ENCODE data around the gene PDE6B. TPM values are rescaled to one million over a fixed set of nuclear protein-coding genes. Genes with fewer than 3 reads are reported as not detected.

Gene PDE6B
- total and polyA plus RNA-seq, 2 donors (not counting 1 experiment from before 2014, with no cell fraction given), result 2.1 TPM; not detected in 1

GRCh38 chr4:679629-680028 lies 54.3 kb downstream of the PDE6B start:
- no peak overlapping the region for H3K4me3 ChIP-seq (replicated peaks in 1 of 4; ENCODE audit: control extremely low read depth in 1 of 4, insufficient read depth in 1 of 4, low read depth in 3 of 4, low read length in 4 of 4)
- TF ChIP-seq EZH2 (IDR thresholded peaks at IDR 0.05; ENCODE audit: low read length, missing control alignments) (no peak), CTCF (conservative IDR thresholded peaks at IDR 0.05 in 1 of 2, IDR thresholded peaks at IDR 0.05 in 1 of 2; ENCODE audit: low read depth in 1 of 2, low read length in 2 of 2) (no peak)

GRCh38 chr4:680091-680490 lies 54.7 kb downstream of the PDE6B start:
- Histone ChIP-seq H3K27me3 (ENCODE audit: control insufficient read depth, insufficient read depth, low read length) (no peaks in the 10 kb centered on the region), H3K4me1 (ENCODE audit: control insufficient read depth, extremely low read depth, insufficient read depth, low read length) (no peaks in the 10 kb centered on the region), H3K4me2 (ENCODE audit: extremely low read depth, insufficient read depth, low read length) (no peak overlapping the region), H3K36me3 (ENCODE audit: control insufficient read depth, insufficient read depth, low read length) (peaks cover 2% of the 10 kb centered on the region), H2AFZ (ENCODE audit: low read length) (no peak overlapping the region), H3K27ac (ENCODE audit: insufficient read depth, low read length) (no peak overlapping the region), H3K9ac (ENCODE audit: insufficient read depth, low read length) (peak overlapping the region; percentile 16), H3K4me3 (replicated peaks in 1 of 4; ENCODE audit: control extremely low read depth in 1 of 4, insufficient read depth in 1 of 4, low read depth in 3 of 4, low read length in 4 of 4) (no peak overlapping the region), H3K9me3 (ENCODE audit: control insufficient read depth, insufficient read depth, low read depth, low read length) (no peaks in the 10 kb centered on the region), H4K20me1 (ENCODE audit: control insufficient read depth, extremely low read depth, insufficient read depth, low read length) (no peaks in the 10 kb centered on the region), H3K79me2 (ENCODE audit: control insufficient read depth, insufficient read depth, low read length) (peaks cover 3% of the 10 kb centered on the region)
- TF ChIP-seq EZH2 (IDR thresholded peaks at IDR 0.05; ENCODE audit: low read length, missing control alignments) (no peak), CTCF (conservative IDR thresholded peaks at IDR 0.05 in 1 of 2, IDR thresholded peaks at IDR 0.05 in 1 of 2; ENCODE audit: low read depth in 1 of 2, low read length in 2 of 2) (no peak)
- DNase-seq (ENCODE audit: low read depth in 2 of 2), result no peak

More at GRCh38 chr4:679629-680028, 54.3 kb downstream of the PDE6B start:
- Histone ChIP-seq H3K4me1 (ENCODE audit: control insufficient read depth, extremely low read depth, insufficient read depth, low read length) (no peaks in the 10 kb centered on the region), H3K27me3 (ENCODE audit: control insufficient read depth, insufficient read depth, low read length) (no peaks in the 10 kb centered on the region), H2AFZ (ENCODE audit: low read length) (no peak overlapping the region), H3K36me3 (ENCODE audit: control insufficient read depth, insufficient read depth, low read length) (peaks cover 2% of the 10 kb centered on the region), H3K27ac (ENCODE audit: insufficient read depth, low read length) (no peak overlapping the region), H3K9ac (ENCODE audit: insufficient read depth, low read length) (no peak overlapping the region), H3K79me2 (ENCODE audit: control insufficient read depth, insufficient read depth, low read length) (peaks cover 5% of the 10 kb centered on the region), H3K9me3 (ENCODE audit: control insufficient read depth, insufficient read depth, low read depth, low read length) (no peaks in the 10 kb centered on the region), H4K20me1 (ENCODE audit: control insufficient read depth, extremely low read depth, insufficient read depth, low read length) (no peaks in the 10 kb centered on the region), H3K4me2 (ENCODE audit: extremely low read depth, insufficient read depth, low read length) (no peak overlapping the region)
- no peak for DNase-seq (ENCODE audit: low read depth in 2 of 2)

- Histone ChIP-seq H3K9ac (ENCODE audit: insufficient read depth, low read length) (no peak overlapping the region), H3K4me3 (replicated peaks in 1 of 4; ENCODE audit: control extremely low read depth in 1 of 4, insufficient read depth in 1 of 4, low read depth in 3 of 4, low read length in 4 of 4) (peak overlapping the region in 1 of 4 experiments; percentile 52), H3K27me3 (ENCODE audit: control insufficient read depth, insufficient read depth, low read length) (no peaks in the 10 kb centered on the region), H2AFZ (ENCODE audit: low read length) (no peak overlapping the region), H3K9me3 (ENCODE audit: control insufficient read depth, insufficient read depth, low read depth, low read length) (no peaks in the 10 kb centered on the region), H3K79me2 (ENCODE audit: control insufficient read depth, insufficient read depth, low read length) (peaks cover under 1% of the 10 kb centered on the region), H3K4me2 (ENCODE audit: extremely low read depth, insufficient read depth, low read length) (peak overlapping the region; percentile 82), H3K4me1 (ENCODE audit: control insufficient read depth, extremely low read depth, insufficient read depth, low read length) (no peaks in the 10 kb centered on the region), H3K27ac (ENCODE audit: insufficient read depth, low read length) (no peak overlapping the region), H4K20me1 (ENCODE audit: control insufficient read depth, extremely low read depth, insufficient read depth, low read length) (no peaks in the 10 kb centered on the region), H3K36me3 (ENCODE audit: control insufficient read depth, insufficient read depth, low read length) (peaks cover 1% of the 10 kb centered on the region)
- TF ChIP-seq EZH2 (IDR thresholded peaks at IDR 0.05; ENCODE audit: low read length, missing control alignments), result no peak
- TF ChIP-seq CTCF (conservative IDR thresholded peaks at IDR 0.05 in 1 of 2, IDR thresholded peaks at IDR 0.05 in 1 of 2; ENCODE audit: low read depth in 1 of 2, low read length in 2 of 2), result no peak
- DNase-seq (ENCODE audit: low read depth in 2 of 2), result no peak
Observed at GRCh38 chr4:680551-680927, 55.2 kb downstream of the PDE6B start.

All from fibroblast of lung (primary cell).